Activated CD8-positive, alpha-beta memory T cell treated with anti-CD3 and anti-CD28 coated beads, Interleukin-2, amount 50 U/mL, for 4 hours (primary cell): ENCODE results near the gene DPF3.

ENCODE experiments used
- DNase-seq: peaks from one replicate; pipeline ENCODE4 v3.0.0-alpha.2; 2020

The DPF3 gene

DNA sequence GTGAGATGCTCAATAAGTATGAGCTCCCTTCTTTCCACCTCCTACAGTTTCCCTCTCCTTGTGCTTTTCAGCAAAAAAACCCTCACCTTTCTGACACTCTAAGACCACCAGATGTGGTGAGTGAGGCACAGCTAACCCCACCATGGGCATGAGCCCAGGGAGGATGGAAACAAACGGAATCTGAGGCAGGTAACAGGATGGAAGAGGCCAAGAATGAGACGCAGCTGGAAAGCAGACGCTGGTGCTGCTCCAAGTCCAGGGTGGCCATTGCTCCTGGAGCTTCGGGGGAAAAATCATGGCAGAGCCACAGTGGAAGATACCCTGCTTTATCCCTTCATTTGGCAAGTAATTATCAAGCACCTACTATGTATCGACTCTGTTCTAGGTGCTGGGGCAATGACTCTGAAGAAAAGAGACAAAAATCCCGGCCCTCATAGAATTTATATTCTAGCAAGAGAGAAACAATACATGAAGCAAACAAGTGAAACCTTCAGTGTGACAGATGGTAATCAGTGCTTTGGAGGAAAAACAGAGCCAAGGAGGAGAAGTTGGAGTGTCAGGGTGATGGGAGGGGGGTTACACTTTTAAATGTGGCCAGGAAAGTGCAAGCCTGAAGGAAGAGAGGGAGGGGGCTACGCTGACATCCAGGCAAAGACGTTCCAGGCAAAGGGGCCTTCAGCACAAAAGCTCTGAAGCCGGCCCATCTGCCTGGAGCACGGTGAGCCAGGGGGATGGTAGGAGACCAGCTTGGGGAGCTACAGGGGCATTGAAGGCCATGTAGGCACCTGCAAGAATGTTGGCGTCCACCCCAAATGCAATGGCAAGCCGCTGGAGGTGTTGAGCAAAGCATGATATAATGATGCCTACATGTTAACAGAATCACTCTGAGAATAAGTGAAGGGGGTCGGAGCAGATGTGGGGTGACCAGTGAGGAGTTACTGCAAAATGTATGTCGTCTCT, 154.2 kb downstream of the DPF3 start:
- DNase-seq, result no peak

GRCh38 chr14:72738161-72738611, 155.7 kb downstream of the DPF3 start:
- DNase-seq, result no peak

- no peak for DNase-seq
These were observed 156.3 kb downstream of the DPF3 start for GRCh38 chr14:72737560-72737943.

DNA sequence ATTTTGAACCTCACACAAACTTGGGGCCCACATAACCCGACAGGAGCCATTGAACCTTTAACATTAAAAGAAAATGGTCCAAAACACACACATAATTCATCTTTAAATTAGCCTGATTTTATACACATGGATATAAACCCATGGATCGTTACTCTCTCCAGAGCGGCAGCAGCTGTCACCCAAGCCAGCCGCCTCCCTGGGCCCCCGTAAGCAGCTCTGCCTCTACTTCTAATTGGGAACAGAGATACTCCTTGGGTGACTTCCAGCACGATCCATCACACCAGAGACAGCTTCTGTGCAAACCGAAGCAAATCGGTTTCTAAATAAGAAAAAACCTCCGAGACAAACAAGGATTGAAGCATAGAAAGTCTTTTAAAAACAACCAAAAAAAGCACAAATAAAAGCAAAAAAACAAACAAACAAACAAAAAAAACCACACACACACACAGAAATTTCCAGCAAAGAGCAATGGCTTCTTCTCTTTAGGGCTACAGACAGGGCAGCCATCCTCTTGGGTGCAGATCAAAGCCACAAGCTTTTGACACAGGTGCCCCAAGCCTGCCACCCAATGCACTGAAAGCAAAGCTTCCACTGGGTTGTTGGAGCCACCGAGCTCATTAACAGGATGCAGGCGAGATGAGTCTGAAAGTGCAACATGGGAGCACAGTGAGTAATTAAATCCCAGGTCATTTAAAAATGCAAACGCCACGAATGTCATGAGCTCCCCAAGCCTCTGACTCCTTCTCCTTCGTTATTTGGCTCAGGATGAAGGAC, 156.9 kb downstream of the DPF3 start:
- DNase-seq, result no peak

DNA sequence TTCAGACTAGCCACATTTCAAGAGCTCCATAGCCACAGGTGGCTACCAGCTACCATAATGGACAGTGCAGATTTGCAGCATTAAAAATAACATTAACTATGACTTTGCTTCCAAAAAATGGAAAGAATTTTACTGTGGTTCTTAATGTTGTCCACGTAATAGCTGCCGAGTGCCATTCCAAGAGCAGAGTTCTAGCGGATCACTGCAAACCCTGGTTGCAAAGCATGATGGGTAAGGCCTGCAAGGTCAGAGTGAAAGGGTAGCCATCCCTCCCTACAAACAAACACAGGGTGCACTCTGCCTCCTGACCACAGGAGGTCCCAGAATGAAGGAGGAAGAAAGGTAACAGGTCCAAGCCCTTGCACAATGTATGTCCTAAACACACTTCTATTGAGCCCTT, 157.6 kb downstream of the DPF3 start:
- DNase-seq, result no peak

- no peak for DNase-seq
These were observed 161.7 kb downstream of the DPF3 start for GRCh38 chr14:72732022-72732780.

- DNase-seq, result no peak
These were observed 162.5 kb downstream of the DPF3 start for GRCh38 chr14:72731252-72732020.

DNA sequence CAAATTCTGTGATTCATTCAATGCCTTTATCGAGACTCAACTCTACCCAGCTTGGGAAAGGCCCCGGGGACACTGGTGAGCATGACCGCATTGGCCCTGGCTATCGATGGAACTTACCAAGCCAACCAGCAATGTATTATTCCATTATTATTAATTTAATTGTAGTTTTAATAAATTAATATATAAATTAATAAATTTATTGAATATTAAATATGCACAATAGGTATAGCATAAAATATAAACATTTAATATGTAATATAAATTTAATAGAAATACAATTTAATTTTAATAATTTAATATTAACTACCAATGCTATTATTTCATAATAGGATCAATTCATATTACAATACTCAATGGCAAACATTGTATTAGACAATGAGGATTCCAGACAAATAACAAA, 163.4 kb downstream of the DPF3 start:
- no peak for DNase-seq

DNA sequence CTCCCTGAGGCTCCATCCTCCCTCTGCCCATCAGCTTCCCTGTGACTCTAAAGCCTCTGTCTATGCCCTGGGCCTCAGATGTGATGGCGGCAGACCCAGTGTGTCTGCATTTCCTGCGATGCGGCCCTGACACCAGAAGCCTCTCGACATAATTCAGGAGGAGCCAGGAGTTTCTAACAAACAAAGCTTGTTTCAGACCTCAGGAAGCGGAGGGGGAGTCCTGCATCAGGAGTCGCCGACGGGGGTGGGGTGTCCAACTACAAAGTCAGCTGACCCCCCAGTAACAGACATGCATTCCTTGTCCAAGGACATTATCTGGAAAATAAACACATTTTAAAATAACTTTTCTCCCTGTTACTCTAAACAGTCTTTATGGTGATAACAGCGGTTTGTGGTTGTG, 167.5 kb downstream of the DPF3 start:
- no peak for DNase-seq

DNA sequence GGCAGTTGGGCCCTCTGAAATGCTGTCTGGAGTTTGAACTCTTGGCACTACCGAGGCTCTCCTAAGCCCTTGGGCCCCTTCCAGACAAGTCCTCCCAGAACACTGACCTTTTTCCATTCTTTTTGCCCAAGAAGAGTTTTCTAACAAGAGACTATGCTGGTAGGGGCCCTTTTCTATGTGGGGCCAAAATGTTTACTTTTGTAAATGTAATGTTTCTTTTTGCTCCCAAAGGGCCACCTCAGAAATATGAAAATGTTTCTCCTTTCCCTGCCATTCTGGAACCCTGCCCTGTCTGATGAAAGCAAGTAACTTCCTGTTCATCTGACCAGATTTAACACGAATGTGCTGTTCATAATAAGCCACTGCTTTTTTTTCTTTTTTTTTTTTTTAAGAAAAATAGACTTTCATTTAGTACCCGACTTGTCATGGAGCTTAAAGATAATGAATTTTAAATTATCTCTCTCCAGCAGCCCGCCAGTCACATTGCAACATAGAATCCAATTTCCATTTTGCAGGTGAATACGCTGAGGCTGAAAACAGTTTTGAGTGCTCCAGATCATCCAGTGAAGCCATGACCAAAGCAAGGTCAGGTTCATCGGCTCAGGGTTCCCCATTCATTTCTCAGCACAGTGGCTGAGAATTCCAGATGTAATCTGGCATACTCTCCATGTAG, 169.9 kb downstream of the DPF3 start:
- no peak for DNase-seq

DNA sequence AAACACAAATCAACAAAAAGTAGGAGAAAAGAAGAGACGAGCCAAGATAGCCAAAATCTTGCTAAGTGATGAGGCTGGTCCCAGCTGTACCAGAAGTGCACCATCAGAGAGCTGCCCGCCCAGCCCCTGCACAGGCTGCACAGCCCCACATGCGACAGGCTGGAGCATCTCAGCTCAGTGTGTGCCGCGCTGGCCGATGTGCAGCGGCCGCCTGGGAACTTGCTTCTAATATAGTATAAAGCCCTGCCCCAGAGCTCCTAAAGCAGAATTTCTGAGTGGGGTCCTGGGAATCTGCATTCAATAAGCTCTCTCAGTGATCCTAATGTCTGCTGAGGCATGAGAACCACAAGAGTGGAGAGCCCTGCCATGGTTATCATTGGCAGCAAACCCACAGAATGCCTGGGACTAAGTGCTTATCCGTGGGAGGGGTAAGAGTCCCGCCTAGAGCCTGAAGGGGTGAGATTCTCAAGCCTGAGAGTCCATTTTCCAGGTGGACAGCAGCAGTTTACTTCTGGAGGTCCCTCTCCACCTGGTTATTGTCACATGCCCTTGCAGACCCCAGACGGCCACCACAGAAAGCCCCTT, 171.6 kb downstream of the DPF3 start:
- no peak for DNase-seq

DNA sequence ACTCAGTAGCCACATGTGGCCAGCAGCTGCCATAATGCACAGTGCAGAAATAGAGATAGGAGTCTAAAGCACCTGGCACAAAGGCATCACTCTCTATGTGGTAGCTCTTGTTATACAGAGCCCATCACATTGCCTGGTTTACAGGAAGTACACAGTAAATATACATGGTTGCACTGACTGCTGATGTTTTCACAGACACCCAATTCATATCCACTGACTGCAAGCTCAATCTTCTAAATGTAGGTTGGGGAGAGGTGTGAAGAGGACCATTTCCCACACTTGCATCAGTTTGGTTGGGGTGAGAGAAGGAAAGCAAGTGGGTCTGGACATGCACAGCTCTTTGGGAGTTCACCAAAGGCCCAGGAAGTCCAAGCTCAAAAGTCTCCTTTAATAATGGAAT, 172.8 kb downstream of the DPF3 start:
- no peak for DNase-seq

GRCh38 chr14:72717220-72717619, 176.7 kb downstream of the DPF3 start:
- DNase-seq, result no peak

DNA sequence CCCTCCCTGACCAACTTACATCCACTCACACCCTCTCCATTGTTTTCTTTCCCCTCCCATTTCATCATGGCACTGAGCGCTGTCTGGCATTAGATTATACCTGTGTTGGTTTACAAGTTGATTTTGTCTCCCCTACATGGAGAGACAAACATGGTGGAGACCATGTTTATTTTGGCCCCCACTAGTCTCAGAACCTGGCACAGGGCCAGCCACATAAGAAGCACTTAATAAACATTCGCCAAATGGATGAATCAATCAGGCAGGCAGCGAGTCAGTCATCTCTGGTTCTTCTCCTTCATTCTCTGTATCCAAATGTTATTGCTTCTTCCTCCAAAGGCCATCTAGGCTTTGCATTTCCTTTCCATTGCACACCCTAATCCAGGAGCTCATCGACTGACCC, 177.4 kb downstream of the DPF3 start:
- DNase-seq, result no peak

GRCh38 chr14:72715850-72716228, 178.1 kb downstream of the DPF3 start:
- no peak for DNase-seq

- DNase-seq, result no peak
These were observed 178.6 kb downstream of the DPF3 start for GRCh38 chr14:72715215-72715849.

DNA sequence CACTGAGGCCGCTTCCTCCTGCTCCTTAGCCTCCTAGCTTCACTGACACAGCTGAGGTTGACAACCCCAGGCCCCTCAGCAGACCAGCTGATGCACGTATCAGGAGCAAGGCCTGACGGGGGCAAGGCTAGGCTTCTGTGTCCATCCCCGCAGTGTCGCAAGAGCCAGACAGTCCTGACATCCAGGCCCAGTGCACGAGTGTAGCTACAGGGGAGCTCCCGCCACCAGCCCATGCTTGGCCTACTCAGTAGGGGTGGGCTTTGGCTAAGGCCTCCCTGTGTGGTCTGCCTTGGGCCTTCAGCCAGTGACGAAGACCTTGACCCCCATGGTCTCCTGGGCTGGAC, 179.1 kb downstream of the DPF3 start:
- DNase-seq, result no peak

- peak; percentile 37 for DNase-seq
These were observed 179.8 kb downstream of the DPF3 start for GRCh38 chr14:72714094-72714493.

DNA sequence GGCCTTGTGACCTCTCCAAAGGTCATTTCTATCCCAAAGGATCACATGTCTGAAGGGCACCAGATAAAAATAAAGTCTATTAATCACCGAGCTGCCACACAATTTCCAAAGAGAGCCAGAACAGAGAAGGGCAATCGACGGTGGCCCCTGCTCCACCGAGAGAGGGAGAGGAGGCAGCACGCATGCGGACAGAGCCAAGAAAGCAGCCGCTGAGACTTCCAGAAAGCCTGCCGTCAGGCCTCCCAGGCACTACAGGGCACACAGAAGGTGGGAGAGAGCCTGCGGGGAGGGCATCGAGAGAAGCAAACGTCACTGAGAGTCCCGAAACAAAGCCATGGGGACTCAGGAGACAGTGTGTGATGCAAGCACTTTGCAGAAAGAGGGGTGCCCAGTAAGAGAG, 182.0 kb downstream of the DPF3 start:
- DNase-seq, result no peak

DNA sequence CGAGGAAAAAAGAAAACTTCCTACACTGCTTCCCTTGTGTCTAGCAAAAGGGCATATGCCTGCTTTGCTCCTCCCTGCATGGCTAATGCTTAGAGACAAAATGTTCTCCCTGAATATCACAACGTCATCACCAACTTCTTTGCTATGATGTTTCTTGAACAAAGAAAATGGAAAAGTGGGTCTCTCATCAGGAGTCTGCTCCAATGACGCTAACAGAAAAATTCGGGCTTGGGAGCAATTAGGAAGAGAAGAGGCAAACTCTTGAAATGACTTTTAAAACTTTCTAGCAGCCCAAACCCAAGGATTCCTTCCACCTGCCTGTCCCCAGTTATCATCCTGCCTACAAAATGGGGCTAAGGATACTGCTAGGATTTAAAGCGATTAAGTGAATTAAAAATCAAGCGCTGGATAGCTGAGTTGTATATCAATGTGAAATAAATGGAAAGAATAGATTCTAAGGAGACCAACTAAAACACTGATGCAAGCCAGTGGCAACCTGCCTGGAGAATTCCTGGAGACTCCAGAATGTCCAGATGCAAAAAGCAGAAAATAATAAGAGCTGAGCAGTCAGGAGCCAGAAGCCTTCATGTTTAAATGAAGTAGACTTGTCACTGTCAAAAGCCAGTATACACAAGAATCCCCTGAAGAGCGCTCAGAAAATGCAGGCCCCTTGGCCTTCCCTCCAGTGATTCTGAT, 183.8 kb downstream of the DPF3 start:
- DNase-seq, result no peak
